SH-SY5Y (cell line): ENCODE measurements around the gene STAC.

Experiments used
- GATA2 ChIP-seq: IDR thresholded peaks from 2 replicates; pipeline ENCODE4 v1.6.1; 2011; ENCODE audit warnings: mild to moderate bottlenecking, low read depth, low read length
- GATA3 ChIP-seq: IDR thresholded peaks from 2 replicates; pipeline ENCODE4 v1.6.1; 2011; ENCODE audit warnings: low read depth, mild to moderate bottlenecking, low read length, moderate library complexity

STAC gene

GRCh38 chr3:36380221-36381031, at the start of gene STAC:
Gene STAC (plus strand): TSS chr3:36380504. CDS start chr3:36380644, 140 bp downstream.
- TF ChIP-seq GATA2 (no peak), GATA3 (no peak)

- no peak for TF ChIP-seq GATA2
- no peak for TF ChIP-seq GATA3
Measured at GRCh38 chr3:36332139-36332538, 48.2 kb upstream of the STAC start.

GRCh38 chr3:36362216-36362615, 18.1 kb upstream of the STAC start:
- TF ChIP-seq GATA3 (no peak), GATA2 (no peak)

- TF ChIP-seq GATA2: no peak
- no peak for TF ChIP-seq GATA3
Measured at GRCh38 chr3:36362973-36363372, 17.3 kb upstream of the STAC start.

- TF ChIP-seq GATA2 (no peak), GATA3 (no peak)
Measured at GRCh38 chr3:36364260-36364659, 16.0 kb upstream of the STAC start.

GRCh38 chr3:36365829-36366228, 14.5 kb upstream of the STAC start:
- no peak for TF ChIP-seq GATA3
- no peak for TF ChIP-seq GATA2

GRCh38 chr3:36366308-36366707, 14.0 kb upstream of the STAC start:
- no peak for TF ChIP-seq GATA3
- no peak for TF ChIP-seq GATA2

- no peak for TF ChIP-seq GATA2
- TF ChIP-seq GATA3: no peak
Measured at GRCh38 chr3:36367912-36368573, 12.3 kb upstream of the STAC start.

- TF ChIP-seq GATA2 (no peak), GATA3 (no peak)
Measured at GRCh38 chr3:36372534-36372935, 7.8 kb upstream of the STAC start.

- TF ChIP-seq GATA2: no peak
- no peak for TF ChIP-seq GATA3
Measured at GRCh38 chr3:36373084-36373483, 7.2 kb upstream of the STAC start.

- no peak for TF ChIP-seq GATA3
- TF ChIP-seq GATA2: no peak
Measured at GRCh38 chr3:36373666-36374065, 6.6 kb upstream of the STAC start.

- TF ChIP-seq GATA3: no peak
- TF ChIP-seq GATA2: no peak
Measured at GRCh38 chr3:36379872-36380220, 458 bp upstream of the STAC start.

GRCh38 chr3:36381311-36381956, 1.1 kb downstream of the STAC start:
- TF ChIP-seq GATA2 (peak; percentile 85), GATA3 (peak; percentile 64)

- TF ChIP-seq GATA2: no peak
Measured at GRCh38 chr3:36393563-36393962, 13.3 kb downstream of the STAC start.

GRCh38 chr3:36394176-36394575, 13.9 kb downstream of the STAC start:
- no peak for TF ChIP-seq GATA3
- no peak for TF ChIP-seq GATA2
